ENCODE measurements around the gene ARSH.
"Not testable (repeated sequence)": the region's sequence is repeated elsewhere in the genome, so short reads cannot be mapped to it uniquely, and the experiment has no call there.

ARSH gene

GRCh38 chrX:3044671-3045070, 38.3 kb downstream of the ARSH start:
- no peak for DNase-seq

GRCh38 chrX:3046253-3047240, 40.2 kb downstream of the ARSH start:
- DNase-seq: no peak

GRCh38 chrX:3050523-3051175, 44.3 kb downstream of the ARSH start:
- not testable (repeated sequence) for DNase-seq

- DNase-seq: no peak
Measured at GRCh38 chrX:3052860-3053259, 46.5 kb downstream of the ARSH start.

GRCh38 chrX:3066555-3066954, 60.2 kb downstream of the ARSH start:
- no peak for DNase-seq

- DNase-seq: no peak
Measured at GRCh38 chrX:3075959-3076358, 69.6 kb downstream of the ARSH start.

GRCh38 chrX:3076416-3076991, 70.2 kb downstream of the ARSH start:
- DNase-seq: no peak

All from hematopoietic multipotent progenitor cell treated with erythropoietin and hydrocortisone succinate and interleukin-3 and kit ligand, for 8 days (in vitro differentiated cells).